ENCODE data around the gene ATG4D. TPM values are rescaled to one million over a fixed set of nuclear protein-coding genes. Genes with fewer than 3 reads are reported as not detected.
"Not testable (repeated sequence)": the region's sequence is repeated elsewhere in the genome, so short reads cannot be mapped to it uniquely, and the experiment has no call there.

The ATG4D gene
- polyA plus RNA-seq, 6 donors from 2014 or later: 1.7 to 20.7 (median 9.4) TPM

DNA sequence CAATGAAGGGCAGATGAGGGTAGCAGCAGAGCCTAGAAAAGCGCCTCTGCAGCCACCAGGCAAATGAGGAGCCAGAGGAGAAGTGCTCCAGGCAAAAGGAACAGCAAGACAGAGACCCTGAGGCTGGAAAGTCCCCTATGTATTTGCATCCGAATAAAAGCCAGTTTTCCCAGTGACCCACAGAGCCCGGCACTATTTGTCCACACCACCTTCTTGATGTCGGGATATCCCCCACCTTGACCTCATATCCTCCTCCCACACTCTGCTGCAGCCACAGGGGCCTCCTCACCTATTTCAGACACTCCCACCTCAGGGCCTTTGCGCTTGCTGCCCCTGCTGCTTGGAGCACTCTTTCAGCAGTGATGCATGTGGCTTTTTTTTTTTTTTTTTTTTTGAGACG lies 6.6 kb downstream of the ATG4D start:
- H3K4me3 Mint-ChIP-seq: no peak overlapping the region
- H3K27me3 Mint-ChIP-seq: no peaks in the 10 kb centered on the region
- H3K9me3 Mint-ChIP-seq: no peaks in the 10 kb centered on the region
- H3K36me3 Mint-ChIP-seq: no peaks in the 10 kb centered on the region
- ATAC-seq (ENCODE audit: low read depth in 2 of 2): no peak
- H3K4me1 Mint-ChIP-seq: peaks cover 21 to 46% (median 26%) of the 10 kb centered on the region in 3 donors
- no peak for DNase-seq
- peak overlapping the region in 1 of 6 donors; percentile 81 for H3K27ac Mint-ChIP-seq

DNA sequence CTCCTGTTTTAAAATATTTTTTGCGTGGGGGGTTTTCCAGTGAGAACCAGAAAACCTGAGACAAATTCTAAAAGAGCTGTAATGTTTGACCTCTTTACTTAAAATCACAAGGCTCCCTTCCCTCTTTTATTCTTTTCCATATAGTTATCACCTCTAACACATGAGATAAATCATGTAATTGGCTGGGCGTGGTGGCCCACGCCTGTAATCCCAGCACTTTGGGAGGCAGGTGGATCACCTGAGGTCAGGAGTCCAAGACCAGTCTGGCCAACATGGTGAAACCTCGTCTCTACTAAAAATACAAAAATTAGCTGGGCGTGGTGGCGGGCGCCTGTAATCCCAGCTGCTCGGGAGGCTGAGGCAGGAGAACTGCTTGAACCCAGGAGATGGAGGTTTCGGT lies 7.3 kb downstream of the ATG4D start:
- H3K27me3 Mint-ChIP-seq; H3K27ac Mint-ChIP-seq; ATAC-seq (ENCODE audit: low read depth in 2 of 2); H3K9me3 Mint-ChIP-seq; H3K36me3 Mint-ChIP-seq; DNase-seq; H3K4me3 Mint-ChIP-seq: not testable (repeated sequence)
- peaks cover 21 to 43% (median 32%) of the 10 kb centered on the region in 3 donors for H3K4me1 Mint-ChIP-seq

DNA sequence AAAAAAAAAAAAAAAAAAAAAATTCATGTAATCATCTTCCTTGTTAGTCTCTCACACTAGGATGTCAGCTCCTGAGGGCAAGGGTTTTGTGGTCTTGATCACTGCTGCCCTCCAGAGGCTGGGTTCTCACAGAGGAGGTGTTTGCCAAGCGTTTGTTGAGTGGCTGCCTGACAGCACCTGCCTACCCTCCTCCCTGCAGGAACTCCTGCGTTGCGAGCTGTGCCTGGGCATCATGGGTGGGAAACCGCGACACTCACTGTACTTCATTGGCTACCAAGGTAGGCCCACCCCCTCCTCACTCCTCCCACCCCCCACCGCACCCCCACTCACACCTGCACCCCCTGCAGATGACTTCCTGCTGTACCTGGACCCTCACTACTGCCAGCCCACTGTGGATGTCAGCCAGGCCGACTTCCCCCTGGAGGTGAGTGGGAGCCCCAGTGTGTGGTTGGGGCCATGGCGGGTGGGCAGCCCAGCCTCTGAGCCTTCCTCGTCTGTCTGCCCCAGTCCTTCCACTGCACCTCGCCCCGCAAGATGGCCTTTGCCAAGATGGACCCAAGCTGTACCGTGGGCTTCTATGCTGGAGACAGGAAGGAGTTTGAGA lies 8.1 kb downstream of the ATG4D start:
- H3K4me1 Mint-ChIP-seq: peaks cover 21 to 43% (median 33%) of the 10 kb centered on the region in 3 donors
- H3K27ac Mint-ChIP-seq: peak overlapping the region in 3 of 6 donors; percentile 11 to 88 (median 60)
- H3K4me3 Mint-ChIP-seq: peak overlapping the region in 1 of 8 donors; percentile 42
- no peaks in the 10 kb centered on the region for H3K9me3 Mint-ChIP-seq
- H3K27me3 Mint-ChIP-seq: no peaks in the 10 kb centered on the region
- DNase-seq: no peak
- ATAC-seq (ENCODE audit: low read depth in 2 of 2): no peak
- H3K36me3 Mint-ChIP-seq: no peaks in the 10 kb centered on the region

DNA sequence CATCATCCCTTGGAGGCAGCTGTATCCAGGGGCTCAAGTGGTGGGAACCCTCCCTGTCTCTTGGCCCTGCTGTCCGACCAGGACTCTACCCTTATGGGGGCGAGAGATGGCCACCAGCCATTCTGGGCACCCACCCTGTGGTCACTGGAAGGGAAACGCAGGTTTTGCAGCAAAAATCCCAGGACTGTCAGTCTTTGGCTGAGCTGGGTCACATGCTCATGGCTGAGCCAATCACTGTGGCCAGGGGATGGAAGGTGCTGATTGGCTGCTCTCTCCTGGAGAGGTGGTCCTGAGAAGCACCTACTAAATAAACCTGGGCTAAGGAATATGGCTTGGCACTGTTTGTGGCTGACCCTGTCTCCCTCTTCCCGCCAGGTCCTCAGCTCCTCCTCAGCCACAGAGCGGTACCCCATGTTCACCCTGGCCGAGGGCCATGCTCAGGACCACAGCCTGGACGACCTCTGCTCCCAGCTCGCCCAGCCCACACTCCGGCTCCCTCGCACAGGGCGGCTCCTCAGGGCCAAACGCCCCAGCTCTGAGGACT lies 8.9 kb downstream of the ATG4D start:
- DNase-seq (no peak), ATAC-seq (ENCODE audit: low read depth in 2 of 2) (no peak)
- Mint-ChIP-seq H3K27me3 (no peaks in the 10 kb centered on the region), H3K4me3 (peak overlapping the region in 4 of 8 donors; percentile 54 to 82 (median 64)), H3K4me1 (peaks cover 21 to 43% (median 33%) of the 10 kb centered on the region in 3 donors), H3K27ac (peak overlapping the region in 5 of 6 donors; percentile 75 to 97 (median 95)), H3K36me3 (no peaks in the 10 kb centered on the region), H3K9me3 (no peaks in the 10 kb centered on the region)

DNA sequence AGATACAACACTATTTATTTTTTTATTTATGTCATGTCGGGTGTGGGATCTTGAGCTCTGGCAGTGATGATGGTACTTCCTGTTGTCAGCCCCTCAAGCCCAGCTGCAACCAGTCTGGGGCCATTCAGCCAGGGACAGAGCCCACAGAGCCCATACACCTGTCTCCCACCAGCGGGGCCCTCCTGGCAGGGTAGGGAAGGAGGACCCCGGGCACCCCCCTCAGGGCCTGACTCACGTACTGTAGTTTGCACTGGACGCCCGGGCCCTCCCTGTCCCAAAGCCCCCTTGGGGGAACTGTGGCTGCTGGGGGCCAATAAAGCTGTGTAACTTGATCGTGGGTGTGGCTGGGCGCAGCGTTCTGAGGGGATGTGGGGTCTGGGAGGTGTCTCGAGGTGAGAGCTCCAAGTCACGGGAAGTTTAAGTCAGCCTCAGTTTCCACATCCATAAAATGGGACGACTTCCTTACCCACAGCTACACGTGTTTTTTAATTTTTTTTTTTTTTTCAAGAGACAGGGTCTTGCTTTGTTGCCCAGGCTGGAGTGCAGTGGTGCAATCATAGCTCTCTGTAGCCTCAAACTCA lies 9.5 kb downstream of the ATG4D start:
- no peaks in the 10 kb centered on the region for H3K36me3 Mint-ChIP-seq

GRCh38 chr19:10553943-10554381 lies 10.3 kb downstream of the ATG4D start:
- peak overlapping the region; percentile 88 to 97 (median 95) for H3K27ac Mint-ChIP-seq
- peaks cover 25 to 40% (median 33%) of the 10 kb centered on the region in 3 donors for H3K4me1 Mint-ChIP-seq
- no peaks in the 10 kb centered on the region for H3K36me3 Mint-ChIP-seq
- peak; percentile 76 to 79 for ATAC-seq (ENCODE audit: low read depth in 2 of 2)
- H3K9me3 Mint-ChIP-seq: no peaks in the 10 kb centered on the region
- peak; percentile 60 for DNase-seq
- no peaks in the 10 kb centered on the region for H3K27me3 Mint-ChIP-seq
- peak overlapping the region; percentile 42 to 86 (median 56) for H3K4me3 Mint-ChIP-seq

More for the DNA sequence above, 9.5 kb downstream of the ATG4D start:
- H3K9me3 Mint-ChIP-seq: no peaks in the 10 kb centered on the region
- H3K27me3 Mint-ChIP-seq: no peaks in the 10 kb centered on the region
- DNase-seq (peak; percentile 25), ATAC-seq (ENCODE audit: low read depth in 2 of 2) (peak; percentile 33 to 41)
- H3K4me3 Mint-ChIP-seq: peak overlapping the region in 7 of 8 donors; percentile 19 to 86 (median 69)
- peak overlapping the region; percentile 88 to 97 (median 95) for H3K27ac Mint-ChIP-seq
- peaks cover 24 to 43% (median 33%) of the 10 kb centered on the region in 3 donors for H3K4me1 Mint-ChIP-seq

DNA sequence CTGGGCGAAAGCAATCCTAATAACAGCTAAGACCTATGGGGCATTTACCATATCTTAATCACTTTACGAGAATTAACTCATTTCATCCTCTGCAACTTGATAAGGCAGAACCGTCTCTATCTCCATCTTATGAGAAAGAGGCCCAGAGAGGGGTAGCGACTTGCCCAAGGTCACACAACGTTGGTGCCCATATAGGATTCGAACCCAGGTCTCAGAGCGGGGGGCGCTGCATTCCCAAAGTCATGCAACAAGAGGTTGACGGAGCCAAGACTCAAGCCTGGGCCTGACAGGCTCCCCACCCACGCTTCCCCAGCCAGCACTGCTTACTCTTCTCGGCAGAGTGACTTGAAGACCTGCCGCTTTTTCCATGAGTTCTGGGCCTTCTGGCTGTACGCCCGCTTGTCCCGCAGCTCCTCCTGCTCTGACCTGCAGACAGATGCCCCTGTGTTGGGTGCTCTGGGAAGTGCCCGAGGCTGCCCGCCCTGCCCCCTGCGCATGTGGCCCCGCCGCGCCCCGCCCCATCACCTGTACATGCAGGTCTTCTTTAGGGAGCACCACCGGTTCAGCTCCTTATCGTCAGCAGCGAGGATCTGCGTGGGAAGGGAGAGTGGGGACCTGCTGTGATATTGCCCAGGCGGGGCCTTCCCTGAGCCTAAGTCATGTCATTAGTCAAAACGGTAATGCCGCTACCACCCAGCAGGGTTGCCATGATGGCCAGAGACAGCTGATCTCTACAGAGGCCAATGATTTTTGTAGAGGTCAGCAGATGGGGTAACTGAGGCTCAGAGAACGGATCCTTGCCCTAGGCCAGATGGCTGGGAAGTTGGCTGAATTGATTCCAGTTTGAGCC lies 11.3 kb downstream of the ATG4D start:
- Mint-ChIP-seq H3K27me3 (no peaks in the 10 kb centered on the region), H3K36me3 (no peaks in the 10 kb centered on the region), H3K9me3 (no peaks in the 10 kb centered on the region), H3K4me3 (peak overlapping the region in 3 of 8 donors; percentile 33 to 74 (median 54)), H3K4me1 (peaks cover 25 to 39% (median 33%) of the 10 kb centered on the region in 3 donors), H3K27ac (peak overlapping the region in 5 of 6 donors; percentile 74 to 97 (median 95))
- no peak for ATAC-seq (ENCODE audit: low read depth in 2 of 2)
- no peak for DNase-seq

DNA sequence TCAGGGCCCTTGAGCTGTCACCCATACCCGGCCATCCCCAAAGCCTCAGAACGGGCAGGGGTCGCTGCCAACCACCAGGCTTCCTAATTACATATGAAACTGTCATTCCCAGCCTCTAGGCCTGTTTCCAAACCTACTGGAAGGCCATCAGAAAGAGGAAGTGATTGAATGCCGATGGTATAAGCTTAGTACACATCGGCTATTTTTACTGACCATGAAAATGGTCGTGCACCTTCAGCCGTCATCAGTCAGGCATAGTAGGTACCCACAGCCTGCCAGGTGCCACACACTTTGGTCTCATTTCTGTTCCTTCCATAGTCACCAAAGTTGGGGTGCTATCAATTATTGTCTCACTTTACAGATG lies 11.9 kb downstream of the ATG4D start:
- H3K27ac Mint-ChIP-seq: peak overlapping the region in 4 of 6 donors; percentile 47 to 76 (median 56)
- no peaks in the 10 kb centered on the region for H3K27me3 Mint-ChIP-seq
- no peak for DNase-seq
- H3K4me3 Mint-ChIP-seq: no peak overlapping the region
- peaks cover 29 to 34% (median 33%) of the 10 kb centered on the region in 3 donors for H3K4me1 Mint-ChIP-seq
- no peak for ATAC-seq (ENCODE audit: low read depth in 2 of 2)
- H3K36me3 Mint-ChIP-seq: no peaks in the 10 kb centered on the region
- H3K9me3 Mint-ChIP-seq: no peaks in the 10 kb centered on the region

GRCh38 chr19:10557603-10558197 lies 14.0 kb downstream of the ATG4D start:
- ATAC-seq (ENCODE audit: low read depth in 2 of 2) (no peak), DNase-seq (no peak)
- no peaks in the 10 kb centered on the region for H3K9me3 Mint-ChIP-seq
- peak overlapping the region in 4 of 6 donors; percentile 43 to 84 (median 62) for H3K27ac Mint-ChIP-seq
- H3K4me1 Mint-ChIP-seq: peaks cover 23 to 38% (median 24%) of the 10 kb centered on the region in 3 donors
- H3K36me3 Mint-ChIP-seq: no peaks in the 10 kb centered on the region
- H3K27me3 Mint-ChIP-seq: no peaks in the 10 kb centered on the region
- peak overlapping the region in 1 of 8 donors; percentile 42 for H3K4me3 Mint-ChIP-seq

DNA sequence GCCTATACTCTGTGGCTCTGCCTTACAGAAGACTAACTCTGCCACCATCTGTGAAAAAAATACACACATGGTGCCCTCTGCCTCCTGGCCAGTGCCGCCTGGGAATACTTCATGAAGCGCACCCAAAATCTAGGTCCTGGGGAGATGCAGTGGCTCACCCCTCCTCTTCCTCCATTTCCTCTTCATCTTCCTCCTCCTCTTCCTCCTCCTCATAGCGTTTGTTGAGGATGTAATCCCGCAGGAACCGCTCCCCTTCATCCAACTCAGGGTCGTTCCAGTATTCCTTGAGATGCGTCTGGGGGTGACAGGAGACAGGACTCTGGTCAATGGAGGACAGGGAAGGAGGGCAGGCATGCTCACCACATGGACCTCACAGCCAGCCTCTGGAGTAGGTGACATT lies 16.4 kb downstream of the ATG4D start:
- Mint-ChIP-seq H3K27me3 (no peaks in the 10 kb centered on the region), H3K9me3 (no peaks in the 10 kb centered on the region), H3K27ac (no peak overlapping the region), H3K36me3 (no peaks in the 10 kb centered on the region), H3K4me1 (peaks cover 11 to 24% (median 16%) of the 10 kb centered on the region in 3 donors), H3K4me3 (no peak overlapping the region)
- DNase-seq (no peak), ATAC-seq (ENCODE audit: low read depth in 2 of 2) (no peak)

- no peaks in the 10 kb centered on the region for H3K36me3 Mint-ChIP-seq
- H3K27me3 Mint-ChIP-seq: no peaks in the 10 kb centered on the region
- H3K4me1 Mint-ChIP-seq: peaks cover 25 to 38% (median 36%) of the 10 kb centered on the region in 3 donors
- peak overlapping the region in 1 of 8 donors; percentile 29 for H3K4me3 Mint-ChIP-seq
- no peaks in the 10 kb centered on the region for H3K9me3 Mint-ChIP-seq
- no peak overlapping the region for H3K27ac Mint-ChIP-seq
- ATAC-seq (ENCODE audit: low read depth in 2 of 2) (no peak), DNase-seq (no peak)
Observed at GRCh38 chr19:10562609-10563008, 18.9 kb downstream of the ATG4D start.

DNA sequence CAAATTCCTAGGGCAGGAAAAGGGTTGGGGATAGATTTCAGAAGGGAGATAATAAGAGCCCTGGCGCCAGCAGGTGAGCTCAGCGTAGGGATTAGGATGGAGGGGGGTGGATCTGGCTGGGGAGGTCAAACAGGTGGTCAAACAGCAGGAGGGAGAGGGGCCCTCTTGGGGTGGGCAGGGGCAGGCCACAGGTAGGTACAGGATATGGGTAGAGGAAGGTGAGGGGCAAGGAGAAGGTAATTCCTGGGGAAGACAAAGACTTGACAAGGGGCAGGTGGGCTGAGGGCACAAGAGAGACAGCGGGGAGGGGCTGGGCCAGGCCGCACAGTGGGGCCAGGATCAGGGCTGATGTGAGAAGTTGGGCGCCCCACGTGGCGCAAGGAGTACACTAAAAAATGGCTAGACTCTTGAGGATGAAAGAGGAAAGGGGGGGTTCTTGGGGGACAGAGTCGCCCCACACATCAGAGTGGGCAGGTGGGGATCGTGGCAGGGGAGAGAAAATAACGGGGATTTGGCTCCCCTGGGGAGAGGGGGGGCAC lies 21.4 kb downstream of the ATG4D start:
- H3K4me1 Mint-ChIP-seq: peaks cover 38 to 53% (median 42%) of the 10 kb centered on the region in 3 donors
- no peaks in the 10 kb centered on the region for H3K36me3 Mint-ChIP-seq
- H3K27ac Mint-ChIP-seq: peak overlapping the region; percentile 74 to 99 (median 93)
- no peaks in the 10 kb centered on the region for H3K27me3 Mint-ChIP-seq
- no peaks in the 10 kb centered on the region for H3K9me3 Mint-ChIP-seq
- DNase-seq (peak; percentile 60), ATAC-seq (ENCODE audit: low read depth in 2 of 2) (peak; percentile 17)
- H3K4me3 Mint-ChIP-seq: peak overlapping the region; percentile 86 to 100 (median 96)
